HCT116 (cell line): ENCODE data around the gene PRR16. TPM values are rescaled to one million over a fixed set of nuclear protein-coding genes. Genes with fewer than 3 reads are reported as not detected.

Experiments
- ATAC-seq: fragments of 200-7000 bp; cut with Tn5 transposase; 2 replicates; pipeline ENCODE4 v1.9.1; 2020; ENCODE audit warnings: mild to moderate bottlenecking, moderate library complexity
- BruUV-seq: library from RNA; stranded (reverse); fragments of 400-500 nt; replicated peaks from 2 replicates; lab custom pipeline; 2021; lab: Mats Ljungman, UMichigan
- CTCF ChIA-PET: fragments of 300-600 bp; sonication (Branson Sonifier 250); formaldehyde crosslinking; loops from one replicate; lab custom pipeline; 2021; ENCODE audit warnings: antibody characterized with exemption; lab: Charles Lee
- POLR2A ChIA-PET: fragments of 300-600, 350-600 bp; sonication (Branson Sonifier 250); formaldehyde crosslinking; loops from one replicate; lab custom pipeline; 2021; ENCODE audit warnings: antibody characterized with exemption; lab: Charles Lee
- RAD21 ChIA-PET, 2 experiments: fragments of 300-600 bp; sonication (Branson Sonifier 250); formaldehyde crosslinking; loops; one replicate each; lab custom pipeline; 2023; ENCODE audit warnings: low total read pairs in 2 of 2; ENCODE audit not compliant: uncharacterized antibody in 2 of 2, unreplicated experiment in 2 of 2, low non-redundant PET in 1 of 2; lab: Charles Lee
- DNase-seq: peaks from one replicate; pipeline ENCODE4 v3.0.0-alpha.2; 2010; ENCODE audit warnings: low read depth, low spot score
- H2AFZ ChIP-seq: fragments of 200-600 bp; shearing (Covaris generic), sonication (generic); 2 replicates; pipeline ENCODE4 v1.6.1; 2017; ENCODE audit warnings: low read depth, mixed run types, mixed read lengths, antibody characterized with exemption, low read length; ENCODE audit not compliant: poor library complexity, severe bottlenecking
- H3K27ac ChIP-seq: 2 replicates; pipeline ENCODE4 v1.5.1; 2012; ENCODE audit warnings: low read depth, low read length
- H3K27me3 ChIP-seq: fragments of 200-600 bp; sonication (generic); 2 replicates; pipeline ENCODE4 v1.6.1; 2016; ENCODE audit warnings: mixed run types, low read length, mixed read lengths; ENCODE audit not compliant: insufficient read depth
- H3K36me3 ChIP-seq, 2 experiments: fragments of 200-500 bp in 1 of 2; fragments of 200-600 bp in 1 of 2; sonication (Bioruptor generic) in 1 of 2; sonication (generic) in 1 of 2; 2 replicates each; pipeline versions ENCODE4 v1.5.1 to v1.6.1; 2014 to 2016; ENCODE audit warnings: low read length in 2 of 2, inconsistent platforms in 1 of 2, mixed read lengths in 1 of 2, mixed run types in 1 of 2; ENCODE audit not compliant: insufficient read depth in 2 of 2, control insufficient read depth in 1 of 2
- H3K4me1 ChIP-seq, 2 experiments: fragments of 200-600 bp in 1 of 2; sonication (generic) in 1 of 2; 2 replicates each; pipeline versions ENCODE4 v1.5.1 to v1.6.1; 2012 to 2017; ENCODE audit warnings: low read length in 2 of 2, inconsistent platforms in 1 of 2, mild to moderate bottlenecking in 1 of 2, mixed read lengths in 1 of 2, mixed run types in 1 of 2, moderate library complexity in 1 of 2; ENCODE audit not compliant: insufficient read depth in 2 of 2, control insufficient read depth in 1 of 2
- H3K4me2 ChIP-seq: fragments of 200-600 bp; sonication (generic); 2 replicates; pipeline ENCODE4 v1.6.1; 2017; ENCODE audit warnings: mixed run types, low read length, mixed read lengths
- H3K4me3 ChIP-seq, 2 experiments: fragments of 200-600 bp in 1 of 2; sonication (generic) in 1 of 2; replicated peaks in 1 of 2; 2 replicates each; pipeline ENCODE4 v1.5.1; 2011 to 2016; ENCODE audit warnings: low read length in 2 of 2, control low read depth in 1 of 2, low read depth in 1 of 2, mild to moderate bottlenecking in 1 of 2, mixed read lengths in 1 of 2, mixed run types in 1 of 2
- H3K79me2 ChIP-seq: fragments of 200-600 bp; sonication (generic); 2 replicates; pipeline ENCODE4 v1.6.1; 2017; ENCODE audit warnings: mild to moderate bottlenecking, mixed run types, low read length, moderate library complexity, mixed read lengths; ENCODE audit not compliant: insufficient read depth
- H3K9ac ChIP-seq: fragments of 200-600 bp; sonication (generic); 2 replicates; pipeline ENCODE4 v1.6.1; 2016; ENCODE audit warnings: low read length, mixed read lengths
- H3K9me2 ChIP-seq: fragments of 200-600 bp; sonication (generic), shearing (Covaris generic); 2 replicates; pipeline ENCODE4 v1.6.1; 2017; ENCODE audit warnings: mixed run types, mild to moderate bottlenecking, moderate library complexity; ENCODE audit not compliant: insufficient read depth
- H3K9me3 ChIP-seq, 2 experiments: fragments of 200-500 bp in 1 of 2; fragments of 200-600 bp in 1 of 2; sonication (Bioruptor generic) in 1 of 2; sonication (generic) in 1 of 2; 2 replicates each; pipeline ENCODE4 v1.6.1; 2014 to 2017; ENCODE audit warnings: low read length in 2 of 2, mixed read lengths in 2 of 2, inconsistent platforms in 1 of 2, low read depth in 1 of 2, mild to moderate bottlenecking in 1 of 2, mixed run types in 1 of 2, moderate library complexity in 1 of 2; ENCODE audit not compliant: control insufficient read depth in 1 of 2, insufficient read depth in 1 of 2
- H4K20me1 ChIP-seq: fragments of 200-600 bp; sonication (generic), shearing (Covaris generic); 2 replicates; pipeline ENCODE4 v1.6.1; 2017; ENCODE audit warnings: mixed run types, mild to moderate bottlenecking, moderate library complexity; ENCODE audit not compliant: insufficient read depth
- CBX3 ChIP-seq: IDR thresholded peaks from 2 replicates; pipeline ENCODE4 v1.6.1; 2012; ENCODE audit warnings: low read depth
- EZH2phosphoT487 ChIP-seq: fragments of 200-600 bp; IDR thresholded peaks from 2 replicates; pipeline ENCODE4 v1.6.1; 2018; ENCODE audit warnings: antibody characterized with exemption, borderline replicate concordance
- POLR2AphosphoS5 ChIP-seq: IDR thresholded peaks from 2 replicates; pipeline ENCODE4 v1.6.1; 2011; ENCODE audit warnings: mild to moderate bottlenecking, low read depth, low read length, moderate library complexity
- SIN3A ChIP-seq: IDR thresholded peaks from 2 replicates; pipeline ENCODE4 v1.6.1; 2012; ENCODE audit warnings: low read depth
- YY1 ChIP-seq: IDR thresholded peaks from 2 replicates; pipeline ENCODE4 v1.6.1; 2011; ENCODE audit warnings: low read length, low read depth, moderate library complexity, mild to moderate bottlenecking; ENCODE audit not compliant: insufficient replicate concordance; ENCODE audit errors: extremely low read depth
- intact Hi-C: fragments of 100-400 bp; cut with micrococcal nuclease; formaldehyde crosslinking; loops from 2 replicates; pipeline ENCODE4 v1.10.0; 2022
- total RNA-seq: library from RNA; stranded (reverse); gene quantifications from one replicate; pipeline ENCODE4 v1.2.1, GENCODE V29; 2021; ENCODE audit not compliant: unreplicated experiment
- TF ChIP-seq, protein P1 (sequence below), 3 experiments: fragments of 200-600 bp in 1 of 3; sonication (generic) in 1 of 3; IDR thresholded peaks in 2 of 3; conservative IDR thresholded peaks in 1 of 3; 2 replicates each; pipeline ENCODE4 v1.5.1; 2012 to 2017; ENCODE audit warnings: low read depth in 2 of 3, low read length in 2 of 3, antibody characterized with exemption in 1 of 3, borderline replicate concordance in 1 of 3, control low read depth in 1 of 3, mild to moderate bottlenecking in 1 of 3, mixed read lengths in 1 of 3, mixed run types in 1 of 3, moderate library complexity in 1 of 3; ENCODE audit not compliant: insufficient read depth in 1 of 3

The PRR16 gene
- total RNA-seq, 1 experiment from 2014 or later: 0.42 TPM

DNA sequence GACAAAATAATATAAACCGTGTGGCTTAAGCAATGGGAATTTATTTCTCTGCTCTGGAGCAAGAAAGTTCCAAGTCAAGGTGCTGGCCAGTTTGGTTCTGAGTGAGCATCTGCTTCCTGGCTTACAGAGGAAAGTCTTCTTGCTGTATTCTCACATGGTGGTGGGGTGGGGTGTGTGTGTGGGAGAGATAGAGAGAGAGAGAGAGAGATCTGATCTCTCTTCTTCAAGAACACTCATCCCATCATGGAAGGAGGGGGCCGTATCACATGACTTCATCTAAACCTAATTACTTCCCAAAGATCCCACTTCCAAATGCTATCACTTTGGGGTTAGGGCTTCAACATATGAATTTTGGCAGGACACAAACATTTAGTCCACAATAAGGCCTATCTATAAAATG lies 91.2 kb downstream of the PRR16 start:
- intact Hi-C loops: no loop called here
- BruUV-seq: no TSS peak
- ATAC-seq: no peak
- Histone ChIP-seq H3K79me2 (no peaks in the 10 kb centered on the region), H3K9ac (no peak overlapping the region), H3K9me3 (no peaks in the 10 kb centered on the region), H4K20me1 (no peaks in the 10 kb centered on the region), H3K4me3 (no peak overlapping the region), H3K27me3 (no peaks in the 10 kb centered on the region), H3K27ac (no peak overlapping the region), H3K36me3 (no peaks in the 10 kb centered on the region), H3K4me2 (no peak overlapping the region), H3K9me2 (no peaks in the 10 kb centered on the region), H2AFZ (no peak overlapping the region), H3K4me1 (no peaks in the 10 kb centered on the region)
- ChIA-PET POLR2A (no interaction called here), RAD21 (no interaction called here), CTCF (no interaction called here)
- DNase-seq: no peak
- no peak for TF ChIP-seq POLR2AphosphoS5

DNA sequence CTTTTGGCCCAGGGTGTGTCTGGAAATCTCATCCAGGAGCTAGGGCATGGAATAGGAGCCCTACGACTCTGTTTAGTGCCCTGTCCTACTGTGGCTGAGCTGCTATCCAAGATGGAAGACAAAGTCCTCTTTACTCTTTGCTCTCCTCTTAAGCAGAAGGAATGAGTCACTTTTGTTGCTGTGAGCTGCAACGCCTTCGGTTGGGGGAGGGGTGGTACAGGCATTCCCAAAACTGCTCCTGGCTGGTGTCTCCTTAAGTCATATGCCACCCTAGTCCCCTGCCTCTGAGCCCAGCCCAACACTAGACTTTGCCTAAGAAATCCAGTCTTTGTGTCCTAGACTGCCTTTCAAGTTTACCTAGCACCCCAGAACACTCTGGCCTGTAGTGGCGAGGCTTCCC lies 99.9 kb downstream of the PRR16 start:
- Histone ChIP-seq H4K20me1 (no peaks in the 10 kb centered on the region), H3K9me2 (no peaks in the 10 kb centered on the region), H3K4me2 (no peak overlapping the region), H3K27me3 (no peaks in the 10 kb centered on the region), H3K79me2 (no peaks in the 10 kb centered on the region), H3K9me3 (no peaks in the 10 kb centered on the region), H3K9ac (no peak overlapping the region), H3K4me1 (peaks cover 0 to 4% of the 10 kb centered on the region in 2 experiments; a peak in 1 of 4 replicates), H2AFZ (no peak overlapping the region), H3K36me3 (no peaks in the 10 kb centered on the region), H3K27ac (no peak overlapping the region), H3K4me3 (no peak overlapping the region)
- POLR2A ChIA-PET: no interaction called here
- no peak for DNase-seq
- BruUV-seq: no TSS peak
- ATAC-seq: no peak
- CTCF ChIA-PET: no interaction called here
- RAD21 ChIA-PET: no interaction called here
- intact Hi-C loops: no loop called here
- TF ChIP-seq POLR2AphosphoS5 (no peak), EZH2phosphoT487 (no peak), CBX3 (no peak), SIN3A (no peak), YY1 (no peak)
- TF ChIP-seq, protein P1, sequence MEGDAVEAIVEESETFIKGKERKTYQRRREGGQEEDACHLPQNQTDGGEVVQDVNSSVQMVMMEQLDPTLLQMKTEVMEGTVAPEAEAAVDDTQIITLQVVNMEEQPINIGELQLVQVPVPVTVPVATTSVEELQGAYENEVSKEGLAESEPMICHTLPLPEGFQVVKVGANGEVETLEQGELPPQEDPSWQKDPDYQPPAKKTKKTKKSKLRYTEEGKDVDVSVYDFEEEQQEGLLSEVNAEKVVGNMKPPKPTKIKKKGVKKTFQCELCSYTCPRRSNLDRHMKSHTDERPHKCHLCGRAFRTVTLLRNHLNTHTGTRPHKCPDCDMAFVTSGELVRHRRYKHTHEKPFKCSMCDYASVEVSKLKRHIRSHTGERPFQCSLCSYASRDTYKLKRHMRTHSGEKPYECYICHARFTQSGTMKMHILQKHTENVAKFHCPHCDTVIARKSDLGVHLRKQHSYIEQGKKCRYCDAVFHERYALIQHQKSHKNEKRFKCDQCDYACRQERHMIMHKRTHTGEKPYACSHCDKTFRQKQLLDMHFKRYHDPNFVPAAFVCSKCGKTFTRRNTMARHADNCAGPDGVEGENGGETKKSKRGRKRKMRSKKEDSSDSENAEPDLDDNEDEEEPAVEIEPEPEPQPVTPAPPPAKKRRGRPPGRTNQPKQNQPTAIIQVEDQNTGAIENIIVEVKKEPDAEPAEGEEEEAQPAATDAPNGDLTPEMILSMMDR (IDR thresholded peaks at IDR 0.05 in 2 of 3, conservative IDR thresholded peaks at IDR 0.05 in 1 of 3; ENCODE audit: borderline replicate concordance in 1 of 3, insufficient read depth in 1 of 3, low read depth in 2 of 3, low read length in 2 of 3): no peak
